Type B pancreatic cell (in vitro differentiated cells): ENCODE results near the gene DMXL1. TPM values are rescaled to one million over a fixed set of nuclear protein-coding genes. Genes with fewer than 3 reads are reported as not detected.
"Not testable (repeated sequence)": the region's sequence is repeated elsewhere in the genome, so short reads cannot be mapped to it uniquely, and the experiment has no call there.

ENCODE experiments used
- DNase-seq: peaks from one replicate; pipeline ENCODE4 v3.0.0; 2021; ENCODE audit warnings: mixed read lengths; ENCODE audit not compliant: unreplicated experiment; ENCODE audit errors: extremely low spot score
- H3K27ac Mint-ChIP-seq: 2 replicates; pipeline ENCODE4 v1.8.0; 2021; ENCODE audit warnings: mild to moderate bottlenecking, mixed read lengths
- H3K27me3 Mint-ChIP-seq: 2 replicates; pipeline ENCODE4 v1.8.0; 2021; ENCODE audit warnings: mixed read lengths
- H3K36me3 Mint-ChIP-seq: 2 replicates; pipeline ENCODE4 v1.8.0; 2021; ENCODE audit warnings: mixed read lengths
- H3K4me1 Mint-ChIP-seq: one replicate; pipeline ENCODE4 v1.8.0; 2021; ENCODE audit warnings: mixed read lengths; ENCODE audit not compliant: unreplicated experiment
- H3K4me3 Mint-ChIP-seq: 2 replicates; pipeline ENCODE4 v1.8.0; 2021; ENCODE audit warnings: mild to moderate bottlenecking, mixed read lengths
- H3K9me3 Mint-ChIP-seq: 2 replicates; pipeline ENCODE4 v1.8.0; 2021; ENCODE audit warnings: mixed read lengths
- total RNA-seq: library from RNA; stranded (reverse); gene quantifications from 2 replicates; pipeline ENCODE4 v1.2.1, GENCODE V29; 2021; ENCODE audit warnings: low replicate concordance
- TF ChIP-seq, protein P1 (sequence below): fragments of 200-600 bp; sonication (generic); conservative IDR thresholded peaks from 2 replicates; pipeline ENCODE4 v1.5.0; 2021; ENCODE audit warnings: antibody characterized with exemption, mild to moderate bottlenecking

DMXL1 gene
- total RNA-seq, 1 donor from 2014 or later: 31.2 TPM

DNA sequence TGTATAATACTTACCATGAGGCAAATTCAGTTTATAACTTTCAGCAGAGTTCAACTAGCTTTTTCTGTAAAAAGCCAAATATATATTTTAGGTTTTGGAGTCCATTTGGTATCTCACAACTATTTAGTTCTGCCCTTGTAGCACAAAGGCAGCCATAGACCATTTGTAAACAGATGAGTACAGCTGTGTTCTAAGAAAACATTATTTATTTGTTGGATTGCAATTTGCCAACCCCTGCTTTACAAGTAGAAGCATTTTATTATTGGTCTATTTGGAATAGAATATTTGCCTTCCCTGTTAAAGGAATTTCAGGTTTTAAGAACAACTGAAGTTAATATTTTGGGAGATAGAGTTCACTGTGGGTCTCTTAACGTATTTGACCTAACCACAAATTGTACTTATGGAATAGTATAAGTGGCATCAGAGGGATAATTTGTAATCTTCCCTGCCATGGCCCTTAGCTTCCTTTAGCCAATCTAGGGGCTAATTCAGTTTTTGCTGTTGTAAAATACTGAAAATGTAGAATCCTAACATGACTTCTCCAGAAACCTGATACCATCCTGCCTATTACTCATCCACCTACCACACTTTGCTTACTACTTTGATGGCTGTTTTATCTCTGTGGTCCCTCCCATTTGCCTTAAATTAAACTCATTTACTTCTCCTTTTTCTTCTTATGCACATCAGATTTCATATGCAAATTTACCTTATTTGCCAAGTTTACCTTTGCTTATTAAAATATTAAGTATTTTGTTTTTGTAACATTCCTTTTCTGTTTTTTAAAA lies 109.2 kb downstream of the DMXL1 start:
- peaks cover 7% of the 10 kb centered on the region for H3K36me3 Mint-ChIP-seq
- DNase-seq: no peak
- H3K9me3 Mint-ChIP-seq: no peaks in the 10 kb centered on the region
- TF ChIP-seq, protein P1, sequence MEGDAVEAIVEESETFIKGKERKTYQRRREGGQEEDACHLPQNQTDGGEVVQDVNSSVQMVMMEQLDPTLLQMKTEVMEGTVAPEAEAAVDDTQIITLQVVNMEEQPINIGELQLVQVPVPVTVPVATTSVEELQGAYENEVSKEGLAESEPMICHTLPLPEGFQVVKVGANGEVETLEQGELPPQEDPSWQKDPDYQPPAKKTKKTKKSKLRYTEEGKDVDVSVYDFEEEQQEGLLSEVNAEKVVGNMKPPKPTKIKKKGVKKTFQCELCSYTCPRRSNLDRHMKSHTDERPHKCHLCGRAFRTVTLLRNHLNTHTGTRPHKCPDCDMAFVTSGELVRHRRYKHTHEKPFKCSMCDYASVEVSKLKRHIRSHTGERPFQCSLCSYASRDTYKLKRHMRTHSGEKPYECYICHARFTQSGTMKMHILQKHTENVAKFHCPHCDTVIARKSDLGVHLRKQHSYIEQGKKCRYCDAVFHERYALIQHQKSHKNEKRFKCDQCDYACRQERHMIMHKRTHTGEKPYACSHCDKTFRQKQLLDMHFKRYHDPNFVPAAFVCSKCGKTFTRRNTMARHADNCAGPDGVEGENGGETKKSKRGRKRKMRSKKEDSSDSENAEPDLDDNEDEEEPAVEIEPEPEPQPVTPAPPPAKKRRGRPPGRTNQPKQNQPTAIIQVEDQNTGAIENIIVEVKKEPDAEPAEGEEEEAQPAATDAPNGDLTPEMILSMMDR: no peak
- H3K4me3 Mint-ChIP-seq: no peak overlapping the region
- no peak overlapping the region for H3K27ac Mint-ChIP-seq
- no peaks in the 10 kb centered on the region for H3K27me3 Mint-ChIP-seq
- H3K4me1 Mint-ChIP-seq: no peaks in the 10 kb centered on the region

DNA sequence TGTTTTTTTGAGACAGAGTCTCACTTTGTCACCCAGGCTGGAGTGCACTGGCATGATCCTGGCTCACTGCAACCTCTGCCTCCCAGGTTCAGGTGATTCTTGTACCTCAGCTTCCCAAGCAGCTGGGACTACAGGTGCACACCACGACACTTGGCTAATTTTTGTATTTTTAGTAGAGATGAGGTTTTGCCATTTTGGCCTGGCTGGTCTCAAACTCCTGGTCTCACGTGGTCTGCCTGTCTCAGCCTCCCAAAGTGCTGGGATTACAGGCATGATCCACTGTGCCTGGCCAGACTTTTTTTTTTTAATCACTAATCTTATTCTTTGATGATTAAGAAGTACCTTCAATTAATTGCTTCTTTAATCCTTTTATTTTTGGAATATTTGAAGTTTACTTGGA lies 114.6 kb downstream of the DMXL1 start:
- H3K4me3 Mint-ChIP-seq, H3K36me3 Mint-ChIP-seq, H3K27ac Mint-ChIP-seq, H3K9me3 Mint-ChIP-seq, H3K27me3 Mint-ChIP-seq, DNase-seq, H3K4me1 Mint-ChIP-seq: not testable (repeated sequence)

DNA sequence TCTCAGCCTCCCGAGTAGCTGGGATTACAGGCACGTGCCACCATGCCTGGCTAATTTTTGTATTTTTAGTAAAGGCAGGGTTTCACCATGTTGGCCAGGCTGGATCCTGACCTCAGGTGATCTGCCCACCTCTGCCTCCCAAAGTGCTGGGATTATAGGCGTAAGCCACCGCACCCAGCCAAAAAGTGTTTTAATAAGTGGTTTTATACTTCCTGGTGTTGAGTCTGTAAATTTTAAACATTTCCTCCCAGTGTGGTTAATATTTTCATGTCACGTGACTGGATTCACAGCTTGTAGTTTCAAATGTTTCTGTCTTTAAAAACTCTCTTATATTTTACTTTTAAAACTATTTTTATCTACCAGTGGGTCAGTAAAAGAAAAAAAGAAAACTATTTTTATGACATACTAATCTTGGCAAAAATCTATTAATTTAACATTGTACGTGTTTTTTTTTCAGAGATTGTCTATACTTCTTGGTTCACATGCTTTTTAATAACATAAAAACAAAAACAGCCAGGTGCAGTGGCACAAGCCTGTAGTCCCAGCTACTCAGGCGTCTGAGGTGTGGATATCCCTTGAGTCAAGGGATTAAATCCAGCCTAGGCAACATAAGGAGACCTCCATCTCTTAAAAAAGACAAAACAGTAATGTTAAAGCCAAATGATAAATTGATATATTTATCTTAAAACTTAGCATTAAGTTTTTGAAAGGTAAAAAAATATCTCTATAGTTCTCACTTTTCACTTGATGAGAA lies 117.1 kb downstream of the DMXL1 start:
- H3K36me3 Mint-ChIP-seq: peaks cover 11% of the 10 kb centered on the region
- TF ChIP-seq, protein P1: no peak
- H3K9me3 Mint-ChIP-seq: no peaks in the 10 kb centered on the region
- no peak for DNase-seq
- no peaks in the 10 kb centered on the region for H3K27me3 Mint-ChIP-seq
- H3K4me1 Mint-ChIP-seq: no peaks in the 10 kb centered on the region
- no peak overlapping the region for H3K27ac Mint-ChIP-seq
- H3K4me3 Mint-ChIP-seq: no peak overlapping the region

DNA sequence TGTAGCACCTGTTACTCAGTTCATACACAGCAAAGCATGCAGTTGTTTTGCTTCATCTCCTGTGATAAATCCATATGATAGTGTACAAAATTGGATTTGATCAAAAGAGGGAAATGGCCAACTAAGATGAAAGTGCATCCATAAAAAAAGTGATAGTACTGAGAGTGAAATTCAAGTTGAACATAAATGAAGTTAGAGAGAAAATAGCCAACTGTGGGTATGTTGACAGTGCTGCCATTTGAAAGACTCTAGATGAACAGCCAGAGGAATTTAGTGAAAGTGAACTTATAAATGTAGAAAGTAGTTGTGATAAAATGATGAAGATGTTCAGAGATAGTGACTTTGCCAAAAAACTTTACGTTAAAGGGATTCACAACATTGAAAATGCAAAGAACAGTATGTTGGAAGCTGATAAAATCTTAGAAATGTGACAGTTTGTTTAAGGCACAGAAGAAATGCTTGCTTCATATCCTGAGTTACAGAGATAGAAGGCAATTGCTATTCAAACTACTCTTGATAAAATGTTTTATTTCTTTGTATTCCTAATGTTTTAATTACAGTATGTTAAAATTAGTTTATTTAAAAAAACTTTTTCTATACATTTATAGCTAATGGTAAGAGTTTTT lies 119.7 kb downstream of the DMXL1 start:
- H3K27ac Mint-ChIP-seq: no peak overlapping the region
- no peaks in the 10 kb centered on the region for H3K9me3 Mint-ChIP-seq
- H3K4me3 Mint-ChIP-seq: no peak overlapping the region
- no peaks in the 10 kb centered on the region for H3K27me3 Mint-ChIP-seq
- H3K4me1 Mint-ChIP-seq: no peaks in the 10 kb centered on the region
- TF ChIP-seq, protein P1: no peak
- H3K36me3 Mint-ChIP-seq: peaks cover 11% of the 10 kb centered on the region
- DNase-seq: no peak

DNA sequence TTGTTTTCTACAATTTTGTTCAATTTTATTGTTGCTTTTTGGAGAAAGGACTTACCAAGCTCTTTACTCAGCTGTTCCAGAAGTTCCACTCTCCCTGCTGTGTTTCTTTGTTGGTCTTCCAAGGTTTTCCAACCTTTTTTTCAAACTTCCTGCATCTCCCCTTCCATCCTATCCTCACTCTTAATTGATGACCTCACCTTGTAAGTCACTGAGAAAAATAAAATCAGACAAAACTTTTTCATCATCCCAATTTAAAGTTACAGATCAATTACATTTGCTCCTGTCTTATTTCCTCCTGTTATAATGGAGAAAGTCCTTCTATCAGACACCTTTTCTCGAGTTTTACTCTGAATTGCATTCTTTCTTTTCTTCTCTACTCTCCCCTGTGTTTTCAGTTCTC lies 121.1 kb downstream of the DMXL1 start:
- Mint-ChIP-seq H3K9me3 (no peaks in the 10 kb centered on the region), H3K27me3 (no peaks in the 10 kb centered on the region), H3K4me3 (no peak overlapping the region), H3K36me3 (peaks cover 17% of the 10 kb centered on the region), H3K4me1 (no peaks in the 10 kb centered on the region), H3K27ac (no peak overlapping the region)
- no peak for DNase-seq
- TF ChIP-seq, protein P1: no peak

DNA sequence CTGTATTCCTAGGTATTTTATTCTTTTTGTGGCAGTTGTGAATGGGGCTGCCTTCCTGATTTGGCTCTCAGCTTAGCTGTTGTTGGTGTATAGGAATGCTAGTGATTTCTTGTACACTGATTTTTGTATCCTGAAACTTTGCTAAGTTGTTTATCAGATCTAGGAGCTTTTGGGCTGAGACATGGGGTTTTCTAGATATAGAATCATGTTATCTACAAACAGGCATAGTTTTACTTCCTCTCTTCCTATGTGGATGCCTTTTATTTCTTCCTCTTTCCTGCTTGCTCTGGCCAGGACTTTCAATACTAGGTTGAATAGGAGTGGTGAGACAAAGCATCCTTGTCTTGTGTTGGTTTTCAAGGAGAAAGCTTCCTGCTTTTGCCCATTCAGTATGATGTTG lies 129.9 kb downstream of the DMXL1 start:
- TF ChIP-seq, protein P1: no peak
- Mint-ChIP-seq H3K4me1 (no peaks in the 10 kb centered on the region), H3K27me3 (no peaks in the 10 kb centered on the region), H3K4me3 (no peak overlapping the region), H3K9me3 (peaks cover 6% of the 10 kb centered on the region), H3K36me3 (peaks cover 55% of the 10 kb centered on the region), H3K27ac (no peak overlapping the region)
- no peak for DNase-seq
